SKM-1 treated with dmso at 0.1 percent for 144 hours (cell line): ENCODE measurements around the gene DOCK7.
"Not testable (repeated sequence)": the region's sequence is repeated elsewhere in the genome, so short reads cannot be mapped to it uniquely, and the experiment has no call there.

Source experiments
- DNase-seq: peaks from one replicate; lab custom pipeline; 2025; ENCODE audit not compliant: unreplicated experiment; lab: John Stamatoyannopoulos, UW

Gene DOCK7

GRCh38 chr1:62698161-62698560 lies 10.0 kb upstream of the DOCK7 start:
- DNase-seq: not testable (repeated sequence)

GRCh38 chr1:62694479-62694878 lies 6.3 kb upstream of the DOCK7 start:
- not testable (repeated sequence) for DNase-seq

- no peak for DNase-seq
Observed at GRCh38 chr1:62693123-62693522, 4.9 kb upstream of the DOCK7 start.

- DNase-seq: no peak
Observed at GRCh38 chr1:62691062-62691844, 3.1 kb upstream of the DOCK7 start.

GRCh38 chr1:62689524-62689923 lies 1.3 kb upstream of the DOCK7 start:
- no peak for DNase-seq

- DNase-seq: no peak
Observed at GRCh38 chr1:62688687-62689085, 500 bp upstream of the DOCK7 start.

- DNase-seq: no peak
Observed at GRCh38 chr1:62687421-62687902, 724 bp downstream of the DOCK7 start.

- no peak for DNase-seq
Observed at GRCh38 chr1:62686822-62687221, 1.4 kb downstream of the DOCK7 start.

- no peak for DNase-seq
Observed at GRCh38 chr1:62685431-62685859, 2.7 kb downstream of the DOCK7 start.

GRCh38 chr1:62682531-62682930 lies 5.7 kb downstream of the DOCK7 start:
- no peak for DNase-seq

- not testable (repeated sequence) for DNase-seq
Observed at GRCh38 chr1:62680992-62681391, 7.2 kb downstream of the DOCK7 start.

- DNase-seq: not testable (repeated sequence)
Observed at GRCh38 chr1:62677822-62678221, 10.4 kb downstream of the DOCK7 start.

- no peak for DNase-seq
Observed at GRCh38 chr1:62676611-62677356, 11.4 kb downstream of the DOCK7 start.

- DNase-seq: no peak
Observed at GRCh38 chr1:62673629-62674028, 14.6 kb downstream of the DOCK7 start.

- no peak for DNase-seq
Observed at GRCh38 chr1:62672029-62672428, 16.2 kb downstream of the DOCK7 start.

- DNase-seq: no peak
Observed at GRCh38 chr1:62654744-62655143, 33.4 kb downstream of the DOCK7 start.

- no peak for DNase-seq
Observed at GRCh38 chr1:62652387-62652786, 35.8 kb downstream of the DOCK7 start.

- no peak for DNase-seq
Observed at GRCh38 chr1:62643283-62643682, 44.9 kb downstream of the DOCK7 start.

GRCh38 chr1:62637392-62638105 lies 50.6 kb downstream of the DOCK7 start:
- DNase-seq: no peak

GRCh38 chr1:62628506-62628905 lies 59.7 kb downstream of the DOCK7 start:
- no peak for DNase-seq

- DNase-seq: no peak
Observed at GRCh38 chr1:62625415-62625814, 62.8 kb downstream of the DOCK7 start.

GRCh38 chr1:62621907-62622306 lies 66.3 kb downstream of the DOCK7 start:
- no peak for DNase-seq
